H54 (cell line): Measurements from ENCODE around the gene PDZRN3.

Source experiments
- DNase-seq: peaks from one replicate; pipeline ENCODE4 v3.0.0; 2011; ENCODE audit warnings: low spot score, mixed read lengths; ENCODE audit not compliant: insufficient read length
- FAIRE-seq: peaks from 3 replicates; lab custom pipeline; 2011; peaks lifted over from hg19 to GRCh38; lab: Jason Lieb, UNC
- POLR2A ChIP-seq: IDR thresholded peaks from 2 replicates; pipeline ENCODE4 v1.6.1; 2011; ENCODE audit warnings: low read depth, mild to moderate bottlenecking, low read length

The PDZRN3 gene

GRCh38 chr3:73502609-73503583 is 121.8 kb downstream of the PDZRN3 start:
- FAIRE-seq = no peak
- TF ChIP-seq POLR2A = no peak

GRCh38 chr3:73500321-73500720 is 124.4 kb downstream of the PDZRN3 start:
- DNase-seq = no peak
- TF ChIP-seq POLR2A = no peak
- FAIRE-seq = no peak

More at GRCh38 chr3:73502609-73503583, 121.8 kb downstream of the PDZRN3 start:
- peak; percentile 24 for DNase-seq

DNA sequence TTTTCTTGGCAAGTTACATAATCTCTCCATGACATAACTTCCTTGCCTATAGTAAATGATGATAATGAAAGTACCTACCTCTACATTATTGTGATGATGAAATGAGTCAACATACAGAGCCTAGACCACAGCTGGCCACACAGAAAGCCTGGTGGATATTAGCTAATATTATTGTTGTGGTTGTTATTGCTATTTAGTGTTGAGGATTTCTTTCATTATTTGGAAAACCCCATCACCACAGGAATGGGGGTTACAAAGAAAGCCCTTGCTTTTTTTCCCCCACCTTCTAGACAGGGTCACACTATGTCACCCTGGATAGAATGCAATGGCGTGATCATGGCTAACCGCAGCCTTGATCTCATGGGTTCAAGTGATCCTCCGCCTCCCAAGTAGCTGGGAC is 125.0 kb downstream of the PDZRN3 start:
- no peak for DNase-seq
- no peak for TF ChIP-seq POLR2A
- FAIRE-seq = no peak

DNA sequence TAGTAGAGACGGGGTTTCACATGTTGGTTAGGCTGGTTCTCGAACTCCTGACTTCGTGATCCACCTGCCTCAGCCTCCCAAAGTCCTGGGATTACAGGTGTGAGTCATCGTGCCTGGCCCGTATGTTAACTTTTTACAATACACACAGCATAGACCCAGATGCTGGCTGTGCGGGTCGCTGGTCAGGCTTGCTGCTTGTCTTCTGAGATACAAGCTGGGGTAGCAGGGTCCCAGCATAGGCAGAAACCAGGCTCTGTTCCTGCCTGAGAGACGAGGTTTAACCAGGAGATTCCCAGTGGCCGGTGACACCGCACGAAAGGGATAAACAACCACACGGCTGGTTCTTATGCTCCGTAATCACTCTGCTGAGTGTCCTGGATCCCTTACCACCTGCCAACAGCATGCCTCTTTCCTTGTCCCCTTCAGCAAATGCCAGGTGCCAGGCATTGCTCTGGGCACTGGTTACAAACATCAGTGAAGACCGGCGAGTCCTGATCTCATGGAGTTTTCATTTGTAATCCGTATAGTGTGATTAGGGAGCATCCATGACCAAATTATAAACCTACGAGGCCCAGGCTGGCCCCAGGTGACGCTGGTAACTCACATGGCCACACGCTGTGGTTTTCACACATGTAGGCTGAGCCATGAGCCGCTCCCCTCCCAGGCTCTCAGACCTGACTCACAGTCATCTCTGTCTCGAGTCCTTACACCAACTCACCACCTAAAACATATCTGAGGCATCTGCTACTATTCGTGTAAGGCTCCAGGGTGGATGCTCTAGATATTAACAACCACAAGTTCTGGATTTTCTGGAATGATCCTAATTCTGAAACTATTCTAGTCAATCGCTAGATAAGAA is 125.7 kb downstream of the PDZRN3 start:
- TF ChIP-seq POLR2A = no peak
- no peak for FAIRE-seq
- no peak for DNase-seq

GRCh38 chr3:73497646-73498406 is 126.9 kb downstream of the PDZRN3 start:
- DNase-seq = no peak
- FAIRE-seq = no peak
- TF ChIP-seq POLR2A = no peak

GRCh38 chr3:73493543-73494308 is 131.0 kb downstream of the PDZRN3 start:
- FAIRE-seq (no peak), DNase-seq (no peak)
- TF ChIP-seq POLR2A = no peak

DNA sequence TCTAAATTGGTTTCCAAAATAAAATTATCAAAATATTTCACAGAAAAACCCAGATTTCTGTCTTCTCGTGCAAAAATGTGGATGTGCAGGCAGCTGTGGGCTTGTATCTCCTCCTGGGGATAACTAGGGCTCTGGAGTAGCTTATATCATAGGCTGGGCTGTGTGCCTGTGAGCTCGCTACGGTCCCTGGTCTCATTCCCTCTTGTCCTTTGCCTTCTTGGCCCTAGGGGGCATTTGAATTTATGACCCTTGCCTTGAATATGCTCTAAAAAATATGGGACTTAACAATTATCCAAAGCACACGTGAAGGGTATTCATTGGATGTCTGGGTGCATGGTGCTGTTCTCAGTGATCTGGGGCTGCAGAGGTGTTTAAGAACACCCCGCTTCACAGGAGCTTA is 132.6 kb downstream of the PDZRN3 start:
- FAIRE-seq (no peak), DNase-seq (no peak)
- no peak for TF ChIP-seq POLR2A

DNA sequence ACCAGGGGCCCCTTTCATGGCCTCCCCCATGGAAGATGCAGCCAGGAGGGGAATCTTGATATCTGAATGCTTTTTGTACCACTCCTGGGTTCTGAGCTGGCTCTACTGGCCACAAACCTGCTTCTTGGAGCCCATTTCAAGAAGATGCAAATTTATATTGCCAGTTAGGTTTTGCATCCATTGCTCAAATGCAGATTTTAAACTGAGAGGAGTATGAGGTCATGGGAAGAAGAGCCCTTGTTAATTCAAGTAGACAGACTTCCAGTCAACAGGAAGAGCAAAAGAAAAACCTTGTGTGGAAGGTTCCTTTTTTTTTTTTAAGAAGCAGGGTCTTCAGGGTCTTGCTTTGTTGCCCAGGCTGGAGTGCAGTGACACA is 133.5 kb downstream of the PDZRN3 start:
- FAIRE-seq (no peak), DNase-seq (no peak)
- no peak for TF ChIP-seq POLR2A

- FAIRE-seq (no peak), DNase-seq (no peak)
- no peak for TF ChIP-seq POLR2A
Observed at GRCh38 chr3:73490453-73491286, 134.1 kb downstream of the PDZRN3 start.

DNA sequence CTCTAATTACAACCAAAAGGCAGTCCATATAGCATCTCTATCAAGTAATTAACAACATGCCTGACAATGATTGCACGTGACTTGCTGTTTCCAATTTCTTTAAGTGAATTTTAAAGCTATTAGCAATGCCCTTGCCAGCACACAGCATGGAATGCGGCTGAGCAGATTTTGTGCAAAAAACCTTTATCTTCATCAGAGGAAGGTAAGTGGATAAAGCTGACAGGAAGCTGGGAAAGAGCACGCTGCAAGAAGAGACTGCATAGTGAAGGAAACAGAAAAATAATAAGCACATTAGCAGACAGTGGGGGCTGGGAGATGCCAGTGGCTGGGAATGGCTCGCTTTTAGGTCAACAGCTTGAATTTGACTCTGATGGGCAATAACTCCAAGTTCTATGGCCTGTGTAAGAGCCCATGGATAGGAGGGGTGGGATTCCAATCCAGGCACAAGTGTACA is 138.8 kb downstream of the PDZRN3 start:
- DNase-seq (no peak), FAIRE-seq (no peak)
- TF ChIP-seq POLR2A = no peak

GRCh38 chr3:73484656-73485248 is 140.0 kb downstream of the PDZRN3 start:
- FAIRE-seq (no peak), DNase-seq (no peak)
- no peak for TF ChIP-seq POLR2A

GRCh38 chr3:73481888-73482287 is 142.9 kb downstream of the PDZRN3 start:
- TF ChIP-seq POLR2A = no peak
- FAIRE-seq (no peak), DNase-seq (no peak)
